Activated T-helper 2 cell treated with anti-CD3 and anti-CD28 coated beads, Interferon-gamma antibody, Interleukin-2, Interleukin-4, amounts not matched to agents 10 μg/mL and 5 μg/mL and 100 μg/mL, durations not matched to agents 14 hours and 24 hours and 36 hours (primary cell): ENCODE data around the gene LENG9. TPM values are rescaled to one million over a fixed set of nuclear protein-coding genes. Genes with fewer than 3 reads are reported as not detected.

Experiments used
- DNase-seq: peaks from one replicate; pipeline ENCODE4 v3.0.0; 2021; ENCODE audit warnings: low spot score
- H3K27ac Mint-ChIP-seq: one replicate; pipeline ENCODE4 v1.8.0; 2021; ENCODE audit warnings: mixed read lengths
- H3K27me3 Mint-ChIP-seq: one replicate; pipeline ENCODE4 v1.8.0; 2021; ENCODE audit warnings: low read depth, mixed read lengths
- H3K36me3 Mint-ChIP-seq: one replicate; pipeline ENCODE4 v1.8.0; 2021; ENCODE audit warnings: low read depth, mixed read lengths
- H3K4me1 Mint-ChIP-seq: one replicate; pipeline ENCODE4 v1.8.0; 2021; ENCODE audit warnings: low read depth, mixed read lengths
- H3K4me3 Mint-ChIP-seq: one replicate; pipeline ENCODE4 v1.8.0; 2021; ENCODE audit warnings: low read depth, mild to moderate bottlenecking, moderate library complexity, mixed read lengths
- H3K9me3 Mint-ChIP-seq: one replicate; pipeline ENCODE4 v1.8.0; 2021; ENCODE audit warnings: mixed read lengths
- intact Hi-C: fragments of 100-400 bp; cut with micrococcal nuclease; formaldehyde crosslinking; loops from one replicate; pipeline ENCODE4 v1.15.1; 2023
- total RNA-seq: library from RNA; stranded (reverse); gene quantifications from 2 replicates; pipeline ENCODE4 v1.2.3, GENCODE V29; 2022

The LENG9 gene
- total RNA-seq, 1 donor from 2014 or later, result 8.1 TPM

DNA sequence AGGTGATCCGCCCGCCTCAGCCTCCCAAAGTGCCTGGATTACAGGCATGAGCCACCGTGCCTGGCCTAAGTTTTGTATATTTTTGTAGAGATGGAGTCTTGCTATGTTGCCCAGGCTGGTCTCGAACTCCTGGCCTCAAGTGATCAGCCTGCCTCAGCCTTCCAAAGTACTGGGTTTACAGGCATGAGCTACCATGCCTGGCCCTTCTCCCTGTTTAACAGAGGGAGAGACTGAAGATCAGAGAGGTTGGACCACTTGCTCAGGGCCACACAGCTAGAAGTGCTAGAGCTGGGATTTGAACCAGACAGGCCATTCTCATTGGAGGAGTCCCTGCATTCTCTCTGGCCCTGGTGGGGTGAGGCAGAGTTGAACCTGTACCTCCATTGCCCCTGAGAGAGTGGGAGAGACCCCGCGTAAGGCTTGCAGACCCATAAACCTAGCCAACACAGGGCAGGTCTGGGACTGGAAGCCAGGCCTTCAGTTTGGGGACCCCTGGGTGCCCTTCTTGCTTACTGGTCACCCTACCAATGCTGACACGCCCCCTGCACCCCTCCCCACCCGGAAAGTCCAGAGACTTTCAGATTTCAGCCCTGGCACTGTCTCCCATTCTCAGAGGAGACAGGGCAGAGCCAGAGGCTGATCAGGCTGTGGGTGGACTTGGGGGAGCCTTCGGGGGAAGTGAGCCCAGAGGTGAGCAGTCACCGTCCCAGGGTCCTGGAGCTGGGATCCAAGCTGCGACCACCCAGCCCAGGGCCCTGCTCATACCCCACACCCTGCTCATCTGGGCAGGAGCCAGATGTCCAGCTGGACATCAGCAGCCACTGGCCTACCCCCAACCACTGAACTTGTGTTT, 35.0 kb downstream of the LENG9 start:
- Mint-ChIP-seq H3K27me3 (peaks cover 5% of the 10 kb centered on the region), H3K4me3 (no peak overlapping the region), H3K36me3 (no peaks in the 10 kb centered on the region), H3K9me3 (no peaks in the 10 kb centered on the region), H3K4me1 (no peaks in the 10 kb centered on the region), H3K27ac (no peak overlapping the region)
- intact Hi-C loops, result no loop called here
- DNase-seq, result no peak

DNA sequence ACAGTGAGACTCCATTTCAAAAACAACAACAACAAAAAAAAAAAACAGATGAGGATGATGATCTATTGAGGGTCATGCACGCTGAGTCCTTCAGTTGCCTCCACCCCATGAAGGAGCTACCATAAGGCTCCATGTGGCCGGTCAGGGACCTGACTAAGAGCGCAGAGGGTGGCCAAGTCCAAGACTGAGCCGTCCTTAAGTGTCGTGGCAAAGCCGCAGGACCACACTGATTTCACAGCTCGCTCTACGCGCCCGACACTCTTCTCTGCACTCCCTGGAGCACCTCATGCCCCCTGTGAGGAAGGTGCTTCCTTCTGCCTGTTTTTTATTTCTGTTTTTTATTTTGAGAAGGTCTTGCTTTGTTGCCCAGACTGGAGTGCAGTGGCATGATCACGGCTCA, 36.0 kb downstream of the LENG9 start:
- Mint-ChIP-seq H3K4me1 (no peaks in the 10 kb centered on the region), H3K36me3 (no peaks in the 10 kb centered on the region), H3K9me3 (no peaks in the 10 kb centered on the region), H3K27ac (no peak overlapping the region), H3K4me3 (no peak overlapping the region), H3K27me3 (peaks cover 5% of the 10 kb centered on the region)
- intact Hi-C loops, result no loop called here
- no peak for DNase-seq

GRCh38 chr19:54426291-54426931, 37.2 kb downstream of the LENG9 start:
- Mint-ChIP-seq H3K27me3 (peaks cover 5% of the 10 kb centered on the region), H3K4me3 (no peak overlapping the region), H3K9me3 (no peaks in the 10 kb centered on the region), H3K27ac (no peak overlapping the region), H3K4me1 (no peaks in the 10 kb centered on the region), H3K36me3 (no peaks in the 10 kb centered on the region)
- DNase-seq, result no peak
- intact Hi-C loops, result no loop called here

- H3K36me3 Mint-ChIP-seq, result no peaks in the 10 kb centered on the region
- H3K4me3 Mint-ChIP-seq, result no peak overlapping the region
- peaks cover 5% of the 10 kb centered on the region for H3K27me3 Mint-ChIP-seq
- H3K9me3 Mint-ChIP-seq, result no peaks in the 10 kb centered on the region
- DNase-seq, result no peak
- intact Hi-C loops, result no loop called here
- H3K27ac Mint-ChIP-seq, result no peak overlapping the region
- H3K4me1 Mint-ChIP-seq, result no peaks in the 10 kb centered on the region
Measured at GRCh38 chr19:54425382-54425723, 38.2 kb downstream of the LENG9 start.

- intact Hi-C loops, result no loop called here
- Mint-ChIP-seq H3K9me3 (no peaks in the 10 kb centered on the region), H3K4me1 (no peaks in the 10 kb centered on the region), H3K4me3 (no peak overlapping the region), H3K36me3 (no peaks in the 10 kb centered on the region), H3K27ac (no peak overlapping the region), H3K27me3 (peaks cover 5% of the 10 kb centered on the region)
- DNase-seq, result no peak
Measured at GRCh38 chr19:54424660-54425381, 38.8 kb downstream of the LENG9 start.

GRCh38 chr19:54424201-54424600, 39.4 kb downstream of the LENG9 start:
- no peak for DNase-seq
- Mint-ChIP-seq H3K4me3 (no peak overlapping the region), H3K27me3 (peaks cover under 1% of the 10 kb centered on the region), H3K36me3 (no peaks in the 10 kb centered on the region), H3K9me3 (no peaks in the 10 kb centered on the region), H3K27ac (no peak overlapping the region), H3K4me1 (no peaks in the 10 kb centered on the region)
- intact Hi-C loops, result no loop called here

DNA sequence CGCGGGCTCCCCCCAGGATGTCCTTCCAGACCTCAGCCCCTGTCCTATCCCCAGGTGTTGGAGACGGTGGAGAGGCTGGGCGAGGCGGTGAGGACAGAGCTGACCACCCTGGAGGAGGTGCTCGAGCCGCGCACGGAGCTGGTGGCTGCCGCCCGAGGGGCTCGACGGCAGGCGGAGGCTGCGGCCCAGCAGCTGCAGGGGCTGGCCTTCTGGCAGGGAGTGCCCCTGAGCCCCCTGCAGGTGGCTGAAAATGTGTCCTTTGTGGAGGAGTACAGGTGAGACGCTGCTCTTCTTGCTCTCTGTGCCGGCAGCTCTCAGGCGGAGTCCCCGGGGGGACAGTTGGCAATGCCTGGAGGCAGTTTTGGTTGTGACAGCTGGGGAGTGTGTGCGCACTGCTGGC, 41.4 kb downstream of the LENG9 start:
- H3K27ac Mint-ChIP-seq, result no peak overlapping the region
- no peak for DNase-seq
- peaks cover 13% of the 10 kb centered on the region for H3K4me1 Mint-ChIP-seq
- intact Hi-C loops, result no loop called here
- H3K27me3 Mint-ChIP-seq, result peaks cover 6% of the 10 kb centered on the region
- no peaks in the 10 kb centered on the region for H3K9me3 Mint-ChIP-seq
- H3K36me3 Mint-ChIP-seq, result no peaks in the 10 kb centered on the region
- no peak overlapping the region for H3K4me3 Mint-ChIP-seq

DNA sequence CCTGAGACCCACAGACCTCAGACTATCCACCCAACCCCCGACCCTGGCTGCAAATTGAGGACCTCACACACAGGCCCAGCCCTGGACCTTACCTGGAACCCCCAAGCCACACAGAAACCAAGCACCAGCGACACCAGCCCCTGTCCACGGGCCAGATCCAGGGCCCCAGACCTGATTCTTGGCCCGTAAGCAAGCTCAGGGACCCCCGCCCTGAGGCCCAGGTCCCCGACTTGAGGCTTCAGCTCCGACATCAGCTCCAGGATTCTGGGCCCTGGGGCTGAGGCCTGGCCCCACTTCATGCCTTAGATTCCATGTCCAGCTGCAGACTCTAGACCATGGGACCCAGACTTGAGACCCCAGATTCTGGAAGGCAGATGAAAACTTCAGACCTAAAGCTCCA, 42.1 kb downstream of the LENG9 start:
- H3K36me3 Mint-ChIP-seq, result no peaks in the 10 kb centered on the region
- H3K27me3 Mint-ChIP-seq, result peaks cover 8% of the 10 kb centered on the region
- H3K4me1 Mint-ChIP-seq, result peaks cover 14% of the 10 kb centered on the region
- no peaks in the 10 kb centered on the region for H3K9me3 Mint-ChIP-seq
- no peak overlapping the region for H3K27ac Mint-ChIP-seq
- no peak overlapping the region for H3K4me3 Mint-ChIP-seq
- intact Hi-C loops, result no loop called here
- DNase-seq, result no peak

GRCh38 chr19:54421169-54421516, 42.4 kb downstream of the LENG9 start:
- H3K4me1 Mint-ChIP-seq, result peaks cover 14% of the 10 kb centered on the region
- H3K27me3 Mint-ChIP-seq, result peaks cover 8% of the 10 kb centered on the region
- H3K27ac Mint-ChIP-seq, result no peak overlapping the region
- no peak overlapping the region for H3K4me3 Mint-ChIP-seq
- intact Hi-C loops, result no loop called here
- no peaks in the 10 kb centered on the region for H3K9me3 Mint-ChIP-seq
- H3K36me3 Mint-ChIP-seq, result no peaks in the 10 kb centered on the region
- DNase-seq, result no peak

DNA sequence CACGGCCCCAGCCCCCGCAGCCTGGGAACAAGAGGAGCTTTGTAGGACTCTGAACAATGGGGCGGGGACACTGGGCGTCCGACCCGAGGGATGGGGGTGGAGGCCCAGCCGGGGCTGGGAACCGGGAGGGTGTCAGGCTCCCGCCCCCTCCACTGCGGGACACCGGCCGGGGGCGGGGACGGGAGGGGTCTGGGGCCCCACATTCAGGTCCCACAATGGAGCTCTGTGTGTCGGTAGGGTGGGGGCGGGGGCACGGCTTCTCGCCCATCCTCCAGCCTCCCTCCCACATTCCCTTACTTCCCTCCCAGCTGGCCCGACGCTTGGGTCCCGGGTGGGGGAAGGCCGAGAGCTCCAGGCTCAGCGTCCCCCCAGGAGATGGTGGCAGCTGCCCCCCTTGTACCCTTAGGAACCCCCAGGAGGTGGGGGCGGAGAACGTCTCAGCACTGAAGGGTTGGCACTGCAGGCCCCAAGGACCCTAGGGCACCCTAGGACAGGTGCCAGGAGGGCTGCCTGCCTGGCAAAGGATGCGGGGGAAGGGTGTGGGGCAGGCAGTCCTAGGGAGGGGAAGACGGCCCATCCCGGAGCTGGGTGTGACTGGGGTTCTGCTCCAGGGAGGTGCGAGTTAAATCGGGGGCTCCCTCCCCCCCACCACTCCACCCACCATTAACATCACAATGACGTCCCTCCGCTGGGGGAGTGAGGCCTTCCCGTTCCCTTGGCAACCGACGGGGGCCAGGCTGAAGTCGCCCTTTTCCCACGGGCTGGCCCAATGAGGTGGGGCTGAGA, 43.0 kb downstream of the LENG9 start:
- no peak overlapping the region for H3K4me3 Mint-ChIP-seq
- no peaks in the 10 kb centered on the region for H3K9me3 Mint-ChIP-seq
- H3K36me3 Mint-ChIP-seq, result no peaks in the 10 kb centered on the region
- H3K27ac Mint-ChIP-seq, result no peak overlapping the region
- no peak for DNase-seq
- intact Hi-C loops, result no loop called here
- H3K27me3 Mint-ChIP-seq, result peaks cover 13% of the 10 kb centered on the region
- H3K4me1 Mint-ChIP-seq, result peaks cover 14% of the 10 kb centered on the region

DNA sequence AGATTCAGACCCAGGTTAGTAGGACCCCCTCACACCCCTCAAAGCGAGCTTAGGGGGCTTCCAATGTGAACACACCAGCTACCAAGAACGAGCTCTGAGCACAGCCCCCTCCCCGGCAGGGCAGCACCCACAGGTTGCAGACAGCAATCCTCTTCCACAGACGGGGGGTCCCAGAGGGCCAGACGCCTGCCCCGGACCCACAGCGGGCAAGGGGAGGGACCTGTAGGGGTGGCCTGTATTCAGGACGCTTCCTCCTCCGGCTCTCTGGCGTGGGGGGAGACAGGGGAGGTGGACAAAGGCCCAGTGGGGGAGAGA, 43.6 kb downstream of the LENG9 start:
- no peaks in the 10 kb centered on the region for H3K9me3 Mint-ChIP-seq

DNA sequence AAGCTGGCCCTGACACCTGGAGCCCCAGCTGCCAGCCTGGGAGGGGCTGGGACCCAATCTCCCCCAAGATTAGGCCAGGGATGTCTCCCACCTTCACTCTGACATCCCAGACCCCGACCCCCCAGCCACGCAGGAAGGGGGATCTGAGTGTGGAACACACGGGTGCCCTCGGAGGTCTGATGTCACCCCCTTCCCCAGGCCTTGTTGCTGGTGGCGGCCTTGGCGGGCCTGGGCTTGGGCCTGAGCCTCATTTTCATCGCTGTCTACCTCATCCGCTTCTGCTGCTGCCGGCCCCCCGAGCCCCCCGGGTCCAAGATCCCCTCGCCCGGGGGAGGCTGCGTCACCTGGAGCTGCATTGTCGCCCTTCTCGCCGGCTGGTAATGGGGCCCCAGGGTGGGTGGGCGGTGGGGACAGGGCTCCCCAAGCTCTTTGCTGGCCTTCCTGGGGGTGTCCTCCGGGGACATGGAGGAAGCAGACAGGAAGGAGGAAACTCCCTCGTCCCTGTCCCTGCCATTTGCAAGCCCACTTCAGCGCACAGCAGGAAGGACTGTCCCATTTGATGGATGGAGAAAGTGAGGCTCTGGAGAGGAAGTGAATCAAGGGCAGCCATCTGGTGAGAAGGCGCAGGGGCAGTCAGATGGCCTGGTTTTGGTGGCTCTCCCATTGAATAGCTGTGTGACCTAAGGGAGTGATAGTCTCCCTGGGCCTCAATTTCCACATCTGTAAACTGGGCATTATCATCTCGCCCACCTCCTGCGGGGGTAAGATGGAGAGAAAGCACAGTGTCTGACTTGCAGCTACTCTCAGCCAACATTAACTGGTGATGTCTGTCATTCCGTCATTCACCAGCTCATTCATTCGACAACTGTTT, 44.4 kb downstream of the LENG9 start:
- Mint-ChIP-seq H3K9me3 (peaks cover 2% of the 10 kb centered on the region), H3K4me3 (no peak overlapping the region), H3K4me1 (peaks cover 14% of the 10 kb centered on the region), H3K36me3 (no peaks in the 10 kb centered on the region), H3K27ac (no peak overlapping the region), H3K27me3 (peaks cover 22% of the 10 kb centered on the region)
- no peak for DNase-seq
- intact Hi-C loops, result no loop called here

More for the DNA sequence above, 43.6 kb downstream of the LENG9 start:
- Mint-ChIP-seq H3K4me1 (peaks cover 14% of the 10 kb centered on the region), H3K36me3 (no peaks in the 10 kb centered on the region), H3K27me3 (peaks cover 13% of the 10 kb centered on the region), H3K4me3 (no peak overlapping the region), H3K27ac (no peak overlapping the region)
- intact Hi-C loops, result no loop called here
- no peak for DNase-seq
